DND-41 (cell line): ENCODE data around the gene RAB6D.
"Not testable (repeated sequence)": the region's sequence is repeated elsewhere in the genome, so short reads cannot be mapped to it uniquely, and the experiment has no call there.

Experiments used
- ATAC-seq: fragments of 200-7000 bp; cut with Tn5 transposase; 3 replicates; pipeline ENCODE4 v1.9.1; 2021; ENCODE audit warnings: low read depth; ENCODE audit not compliant: insufficient read depth
- DNase-seq: peaks from one replicate; pipeline ENCODE4 v3.0.0-alpha.2; 2020
- H2AFZ ChIP-seq: 2 replicates; pipeline ENCODE4 v1.6.0; 2012; ENCODE audit warnings: low read depth, low read length
- H3K27ac ChIP-seq: 2 replicates; pipeline ENCODE4 v1.5.1; 2012; ENCODE audit warnings: low read length, inconsistent platforms
- H3K27me3 ChIP-seq: fragments of 200-600 bp; sonication (generic); 2 replicates; pipeline ENCODE4 v1.6.0; 2012; ENCODE audit warnings: low read length, mild to moderate bottlenecking, inconsistent platforms; ENCODE audit not compliant: insufficient read depth, poor library complexity
- H3K36me3 ChIP-seq: 2 replicates; pipeline ENCODE4 v1.5.1; 2012; ENCODE audit warnings: low read length, inconsistent platforms; ENCODE audit not compliant: insufficient read depth
- H3K4me1 ChIP-seq: 2 replicates; pipeline ENCODE4 v1.5.1; 2012; ENCODE audit warnings: mild to moderate bottlenecking, low read length; ENCODE audit not compliant: insufficient read depth
- H3K4me2 ChIP-seq: 2 replicates; pipeline ENCODE4 v1.6.0; 2012; ENCODE audit warnings: mild to moderate bottlenecking, moderate library complexity, low read length, inconsistent platforms; ENCODE audit not compliant: insufficient read depth
- H3K4me3 ChIP-seq, 2 experiments: fragments of 200-600 bp in 1 of 2; shearing (Covaris generic) in 1 of 2; 2 replicates each; pipeline ENCODE4 v1.5.1; 2012 to 2016; ENCODE audit warnings: inconsistent platforms in 2 of 2, low read length in 2 of 2, mild to moderate bottlenecking in 2 of 2, low read depth in 1 of 2, moderate library complexity in 1 of 2
- H3K79me2 ChIP-seq: 2 replicates; pipeline ENCODE4 v1.6.0; 2012; ENCODE audit warnings: low read length, inconsistent platforms; ENCODE audit not compliant: insufficient read depth
- H3K9ac ChIP-seq: 2 replicates; pipeline ENCODE4 v1.6.0; 2012; ENCODE audit warnings: low read depth, mild to moderate bottlenecking, inconsistent platforms, low read length, moderate library complexity
- H3K9me3 ChIP-seq: 2 replicates; pipeline ENCODE4 v1.5.1; 2012; ENCODE audit warnings: low read length, moderate library complexity, mild to moderate bottlenecking, inconsistent platforms; ENCODE audit not compliant: insufficient read depth, severe bottlenecking
- H4K20me1 ChIP-seq: 2 replicates; pipeline ENCODE4 v1.6.0; 2012; ENCODE audit warnings: low read length; ENCODE audit not compliant: insufficient read depth
- EZH2 ChIP-seq: IDR thresholded peaks from 3 replicates; pipeline ENCODE4 v1.6.1; 2012; ENCODE audit warnings: borderline replicate concordance, low read depth, mild to moderate bottlenecking, moderate library complexity, low read length, inconsistent platforms; ENCODE audit not compliant: severe bottlenecking
- TF ChIP-seq, protein P1 (sequence below): IDR thresholded peaks from 2 replicates; pipeline ENCODE4 v1.5.1; 2012; ENCODE audit warnings: borderline replicate concordance, low read length, moderate library complexity, mild to moderate bottlenecking; ENCODE audit not compliant: poor library complexity, severe bottlenecking; ENCODE audit errors: extremely low read depth

RAB6D gene

DNA sequence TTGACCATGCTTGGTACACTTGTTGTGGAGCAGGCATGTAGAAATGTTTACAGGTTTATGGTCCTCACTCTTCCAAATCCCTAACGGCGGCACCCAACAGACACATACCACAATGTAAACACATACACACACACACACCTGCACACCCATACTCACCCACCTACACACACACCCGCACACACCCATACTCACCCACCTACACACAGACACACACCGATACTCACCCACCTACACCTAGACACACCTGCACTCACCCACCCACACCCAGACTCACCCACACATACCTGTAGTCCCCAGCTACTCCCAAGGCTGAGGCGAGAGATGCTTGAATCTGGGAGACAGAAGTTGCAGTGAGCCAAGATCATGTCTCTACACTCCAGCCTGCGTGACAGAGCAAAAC lies 1.5 kb upstream of the RAB6D start:
- no peak overlapping the region for H3K27ac ChIP-seq
- H3K36me3 ChIP-seq, result no peaks in the 10 kb centered on the region
- no peak overlapping the region for H3K9ac ChIP-seq
- no peaks in the 10 kb centered on the region for H4K20me1 ChIP-seq
- ATAC-seq, result no peak
- H3K4me1 ChIP-seq, result no peaks in the 10 kb centered on the region
- no peak overlapping the region for H2AFZ ChIP-seq
- H3K9me3 ChIP-seq, result no peaks in the 10 kb centered on the region
- TF ChIP-seq, protein P1, sequence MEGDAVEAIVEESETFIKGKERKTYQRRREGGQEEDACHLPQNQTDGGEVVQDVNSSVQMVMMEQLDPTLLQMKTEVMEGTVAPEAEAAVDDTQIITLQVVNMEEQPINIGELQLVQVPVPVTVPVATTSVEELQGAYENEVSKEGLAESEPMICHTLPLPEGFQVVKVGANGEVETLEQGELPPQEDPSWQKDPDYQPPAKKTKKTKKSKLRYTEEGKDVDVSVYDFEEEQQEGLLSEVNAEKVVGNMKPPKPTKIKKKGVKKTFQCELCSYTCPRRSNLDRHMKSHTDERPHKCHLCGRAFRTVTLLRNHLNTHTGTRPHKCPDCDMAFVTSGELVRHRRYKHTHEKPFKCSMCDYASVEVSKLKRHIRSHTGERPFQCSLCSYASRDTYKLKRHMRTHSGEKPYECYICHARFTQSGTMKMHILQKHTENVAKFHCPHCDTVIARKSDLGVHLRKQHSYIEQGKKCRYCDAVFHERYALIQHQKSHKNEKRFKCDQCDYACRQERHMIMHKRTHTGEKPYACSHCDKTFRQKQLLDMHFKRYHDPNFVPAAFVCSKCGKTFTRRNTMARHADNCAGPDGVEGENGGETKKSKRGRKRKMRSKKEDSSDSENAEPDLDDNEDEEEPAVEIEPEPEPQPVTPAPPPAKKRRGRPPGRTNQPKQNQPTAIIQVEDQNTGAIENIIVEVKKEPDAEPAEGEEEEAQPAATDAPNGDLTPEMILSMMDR, result no peak
- no peak for TF ChIP-seq EZH2
- no peak overlapping the region for H3K4me2 ChIP-seq
- H3K27me3 ChIP-seq, result peaks cover 17% of the 10 kb centered on the region
- no peaks in the 10 kb centered on the region for H3K79me2 ChIP-seq
- no peak for DNase-seq
- H3K4me3 ChIP-seq, result no peak overlapping the region

DNA sequence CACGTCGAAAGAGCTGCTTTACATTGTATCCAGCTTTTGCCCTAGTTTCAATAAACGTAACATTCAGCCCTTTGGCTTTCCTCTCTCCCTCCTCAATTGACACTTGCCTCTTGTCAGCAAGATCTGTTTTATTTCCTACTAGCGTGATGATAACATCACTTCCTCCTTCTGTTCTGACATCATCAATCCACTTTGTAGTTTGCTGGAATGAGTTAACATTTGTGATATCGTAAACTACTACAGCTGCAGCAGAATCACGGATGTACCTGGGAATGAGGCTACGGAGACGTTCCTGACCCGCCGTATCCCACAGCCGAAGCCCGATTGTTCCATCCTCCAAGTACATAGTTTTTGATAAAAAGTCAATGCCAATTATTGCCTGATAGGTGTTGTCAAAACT lies 755 bp downstream of the RAB6D start:
- H3K9me3 ChIP-seq, H3K4me3 ChIP-seq, H3K27ac ChIP-seq, H3K36me3 ChIP-seq, H3K4me1 ChIP-seq, H2AFZ ChIP-seq, H3K79me2 ChIP-seq, H4K20me1 ChIP-seq, H3K9ac ChIP-seq, DNase-seq: not testable (repeated sequence)
- H3K4me2 ChIP-seq, result peak overlapping the region; percentile 19; the same call in 1 of the 2 replicates
- peaks cover 17% of the 10 kb centered on the region for H3K27me3 ChIP-seq
- ATAC-seq, result peak; percentile 38; the same call in 2 of the 3 replicates

DNA sequence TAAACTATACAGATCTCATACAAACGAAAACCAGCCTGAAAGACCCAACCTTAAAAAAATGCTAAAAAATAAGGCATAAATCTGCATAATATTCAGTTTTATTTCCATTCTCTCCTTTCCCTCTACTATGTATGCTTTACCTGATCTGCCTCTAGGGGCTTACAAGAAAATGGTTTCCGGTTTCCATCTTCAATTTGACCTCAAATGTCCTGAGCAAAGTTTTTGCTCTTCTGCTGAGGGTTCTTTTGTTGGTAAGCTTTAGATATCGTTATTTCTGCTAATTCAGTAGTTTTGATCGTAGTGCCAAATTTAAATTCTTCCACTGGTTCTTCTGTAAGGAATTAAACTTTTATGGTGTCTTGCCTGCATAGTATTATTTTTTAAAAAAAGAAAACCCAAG lies 2.2 kb downstream of the RAB6D start:
- not testable (repeated sequence) for H4K20me1 ChIP-seq, H2AFZ ChIP-seq, H3K4me3 ChIP-seq, H3K4me2 ChIP-seq, H3K4me1 ChIP-seq, DNase-seq, H3K9ac ChIP-seq, H3K79me2 ChIP-seq, H3K9me3 ChIP-seq, H3K36me3 ChIP-seq, H3K27ac ChIP-seq
- TF ChIP-seq, protein P1, result peak; percentile 20
- H3K27me3 ChIP-seq, result peaks cover 17% of the 10 kb centered on the region
- peak; percentile 69 for ATAC-seq

DNA sequence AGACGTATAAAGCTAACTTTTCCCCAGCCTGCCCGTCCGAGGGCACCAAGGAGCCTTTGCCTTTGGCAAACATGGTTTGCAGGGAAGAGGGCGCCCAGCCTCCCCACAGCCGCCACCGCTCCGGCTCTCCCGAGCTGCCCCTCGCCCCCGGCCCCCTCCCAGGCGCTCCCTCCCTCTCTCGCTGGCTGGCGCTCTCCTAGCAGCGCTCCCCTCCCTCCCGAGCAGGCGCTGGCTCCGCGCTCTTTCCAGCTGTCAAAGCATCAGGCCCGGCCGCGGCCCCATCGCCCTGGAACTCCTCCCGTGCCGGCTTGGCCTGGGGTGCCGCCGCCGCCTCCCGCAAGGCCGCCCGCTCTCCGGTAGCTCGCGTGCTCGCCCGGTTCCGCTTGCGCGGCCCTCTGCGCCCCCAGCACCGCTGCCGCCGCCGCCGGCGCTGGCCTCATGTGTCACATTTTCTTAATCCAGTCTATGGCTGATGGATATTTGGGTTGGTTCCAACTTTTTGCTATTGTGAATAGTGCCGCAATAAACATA lies 10.7 kb downstream of the RAB6D start:
- H3K79me2 ChIP-seq, H3K9ac ChIP-seq, DNase-seq, H3K27me3 ChIP-seq, H2AFZ ChIP-seq, H3K9me3 ChIP-seq, H3K27ac ChIP-seq, H4K20me1 ChIP-seq, ATAC-seq, H3K4me1 ChIP-seq, H3K4me2 ChIP-seq, H3K36me3 ChIP-seq, H3K4me3 ChIP-seq: not testable (repeated sequence)
